Inflammatory macrophage treated with lipopolysaccharide for 4 hours (primary cell): ENCODE results near the gene CACNA1H.

Experiments used
- DNase-seq: peaks from one replicate; pipeline ENCODE4 v3.0.0-alpha.2; 2020

The CACNA1H gene

GRCh38 chr16:1159325-1159972 is 6.5 kb downstream of the CACNA1H start:
- no peak for DNase-seq

- no peak for DNase-seq
Observed at GRCh38 chr16:1159973-1160772, 7.3 kb downstream of the CACNA1H start.

GRCh38 chr16:1160773-1161348 is 8.0 kb downstream of the CACNA1H start:
- DNase-seq: no peak

- no peak for DNase-seq
Observed at GRCh38 chr16:1162701-1163566, 10.0 kb downstream of the CACNA1H start.

GRCh38 chr16:1163567-1164055 is 10.7 kb downstream of the CACNA1H start:
- DNase-seq: no peak

- DNase-seq: no peak
Observed at GRCh38 chr16:1164382-1164781, 11.5 kb downstream of the CACNA1H start.

- DNase-seq: no peak
Observed at GRCh38 chr16:1164975-1165374, 12.1 kb downstream of the CACNA1H start.

GRCh38 chr16:1165511-1165910 is 12.6 kb downstream of the CACNA1H start:
- DNase-seq: no peak

GRCh38 chr16:1167276-1168107 is 14.6 kb downstream of the CACNA1H start:
- no peak for DNase-seq

- no peak for DNase-seq
Observed at GRCh38 chr16:1168837-1169236, 15.9 kb downstream of the CACNA1H start.

GRCh38 chr16:1169285-1170075 is 16.6 kb downstream of the CACNA1H start:
- no peak for DNase-seq

GRCh38 chr16:1170076-1170418 is 17.1 kb downstream of the CACNA1H start:
- no peak for DNase-seq

- DNase-seq: no peak
Observed at GRCh38 chr16:1171001-1171400, 18.1 kb downstream of the CACNA1H start.

GRCh38 chr16:1171854-1172428 is 19.0 kb downstream of the CACNA1H start:
- DNase-seq: no peak

- DNase-seq: no peak
Observed at GRCh38 chr16:1172651-1173050, 19.7 kb downstream of the CACNA1H start.

- DNase-seq: no peak
Observed at GRCh38 chr16:1173788-1174451, 21.0 kb downstream of the CACNA1H start.

- DNase-seq: no peak
Observed at GRCh38 chr16:1174477-1175357, 21.8 kb downstream of the CACNA1H start.

GRCh38 chr16:1175566-1176279 is 22.8 kb downstream of the CACNA1H start:
- DNase-seq: no peak
